PC-9 (cell line): ENCODE data around the gene OR2H1. TPM values are rescaled to one million over a fixed set of nuclear protein-coding genes. Genes with fewer than 3 reads are reported as not detected.

Source experiments
- BruUV-seq: library from RNA; stranded (reverse); fragments of 400-500 nt; replicated peaks from 2 replicates; lab custom pipeline; 2021; lab: Mats Ljungman, UMichigan
- CTCF ChIA-PET: fragments of 300-600 bp; sonication (Branson Sonifier 250); formaldehyde crosslinking; loops from one replicate; lab custom pipeline; 2022; ENCODE audit warnings: antibody characterized with exemption; lab: Charles Lee
- POLR2A ChIA-PET: fragments of 300-600 bp; sonication (Branson Sonifier 250); formaldehyde crosslinking; loops from one replicate; lab custom pipeline; 2022; ENCODE audit warnings: antibody characterized with exemption; ENCODE audit not compliant: unreplicated experiment; lab: Charles Lee
- DNase-seq, 2 experiments: peaks; one replicate each; pipeline versions ENCODE4 v3.0.0 to v3.0.0-alpha.2; 2015 to 2022; ENCODE audit warnings: mixed read lengths in 1 of 2
- H2AFZ ChIP-seq: fragments of 200-600 bp; sonication (generic); 2 replicates; pipeline ENCODE4 v1.8.1; 2017; ENCODE audit warnings: antibody characterized with exemption
- H3F3A ChIP-seq: fragments of 200-600 bp; sonication (generic); 2 replicates; pipeline ENCODE4 v1.8.1; 2017; ENCODE audit warnings: antibody characterized with exemption, mild to moderate bottlenecking, low read depth; ENCODE audit not compliant: insufficient read depth
- H3K27ac ChIP-seq: fragments of 200-600 bp; sonication (generic); 2 replicates; pipeline ENCODE4 v1.6.1; 2016; ENCODE audit warnings: mixed run types
- H3K27me3 ChIP-seq: fragments of 200-600 bp; sonication (generic); 2 replicates; pipeline ENCODE4 v1.6.1; 2016; ENCODE audit warnings: low read depth, mixed run types; ENCODE audit not compliant: insufficient read depth
- H3K36me3 ChIP-seq: fragments of 200-600 bp; sonication (generic); 2 replicates; pipeline ENCODE4 v1.6.1; 2016; ENCODE audit warnings: low read depth, mixed run types
- H3K4me1 ChIP-seq: fragments of 200-600 bp; sonication (generic); replicated peaks from 2 replicates; pipeline ENCODE4 v1.6.1; 2016; ENCODE audit warnings: mixed run types; ENCODE audit not compliant: insufficient read depth
- H3K4me2 ChIP-seq: fragments of 200-600 bp; sonication (generic); 2 replicates; pipeline ENCODE4 v1.6.1; 2017; ENCODE audit warnings: mixed run types
- H3K4me3 ChIP-seq: fragments of 200-600 bp; sonication (generic); 2 replicates; pipeline ENCODE4 v1.6.1; 2016; ENCODE audit warnings: mixed run types
- H3K79me2 ChIP-seq: fragments of 200-600 bp; sonication (generic); 2 replicates; pipeline ENCODE4 v1.6.1; 2017; ENCODE audit warnings: low read depth, mixed run types
- H3K9me2 ChIP-seq: fragments of 200-600 bp; sonication (generic); 2 replicates; pipeline ENCODE4 v1.8.1; 2017; ENCODE audit warnings: mild to moderate bottlenecking; ENCODE audit not compliant: insufficient read depth
- H3K9me3 ChIP-seq: fragments of 200-600 bp; sonication (generic); 2 replicates; pipeline ENCODE4 v1.8.1; 2016; ENCODE audit warnings: low read depth; ENCODE audit not compliant: insufficient read depth
- H4K20me1 ChIP-seq: fragments of 200-600 bp; sonication (generic); 2 replicates; pipeline ENCODE4 v1.8.1; 2017; ENCODE audit not compliant: insufficient read depth
- CTCF ChIP-seq: fragments of 200-600 bp; sonication (generic); conservative IDR thresholded peaks from 2 replicates; pipeline ENCODE4 v1.6.1; 2017; ENCODE audit warnings: mixed run types, antibody characterized with exemption, mild to moderate bottlenecking, moderate library complexity
- EZH2 ChIP-seq: fragments of 200-600 bp; sonication (generic); IDR thresholded peaks from 2 replicates; pipeline ENCODE4 v1.8.0; 2017; ENCODE audit warnings: antibody characterized with exemption, low read depth
- intact Hi-C: fragments of 100-400 bp; cut with micrococcal nuclease; formaldehyde crosslinking; loops from one replicate; pipeline ENCODE4 v1.10.0; 2022; ENCODE audit not compliant: unreplicated experiment
- total RNA-seq: library from RNA; stranded (reverse); gene quantifications from 2 replicates; pipeline ENCODE4 v1.2.3, GENCODE V29; 2021

OR2H1 gene
- total RNA-seq, 1 experiment from 2014 or later: not detected

- Histone ChIP-seq H3K27me3 (peaks cover 12% of the 10 kb centered on the region; the same call in 1 of the 2 replicates), H3K9me3 (no peaks in the 10 kb centered on the region), H3F3A (no peaks in the 10 kb centered on the region), H3K4me3 (no peak overlapping the region), H3K4me1 (no peaks in the 10 kb centered on the region), H3K36me3 (no peaks in the 10 kb centered on the region), H3K4me2 (no peak overlapping the region), H3K9me2 (no peaks in the 10 kb centered on the region), H3K79me2 (no peaks in the 10 kb centered on the region), H2AFZ (no peak overlapping the region), H4K20me1 (no peaks in the 10 kb centered on the region), H3K27ac (no peak overlapping the region)
- BruUV-seq: no TSS peak
- POLR2A ChIA-PET: no interaction called here
- intact Hi-C loops: no loop called here
- CTCF ChIA-PET: no interaction called here
- TF ChIP-seq CTCF (no peak), EZH2 (no peak)
- DNase-seq: no peak
Measured at GRCh38 chr6:29502181-29502580, 45.2 kb downstream of the OR2H1 start.

GRCh38 chr6:29502597-29502996 is 45.6 kb downstream of the OR2H1 start:
- intact Hi-C loops: no loop called here
- ChIA-PET CTCF (no interaction called here), POLR2A (no interaction called here)
- Histone ChIP-seq H3K79me2 (no peaks in the 10 kb centered on the region), H3K9me2 (no peaks in the 10 kb centered on the region), H3F3A (no peaks in the 10 kb centered on the region), H3K4me2 (no peak overlapping the region), H3K4me3 (no peak overlapping the region), H2AFZ (no peak overlapping the region), H3K9me3 (no peaks in the 10 kb centered on the region), H3K4me1 (no peaks in the 10 kb centered on the region), H3K27ac (no peak overlapping the region), H3K27me3 (peaks cover 12% of the 10 kb centered on the region; the same call in 1 of the 2 replicates), H3K36me3 (no peaks in the 10 kb centered on the region), H4K20me1 (no peaks in the 10 kb centered on the region)
- DNase-seq: no peak
- TF ChIP-seq CTCF: no peak
- TF ChIP-seq EZH2: no peak
- no TSS peak for BruUV-seq

- POLR2A ChIA-PET: no interaction called here
- intact Hi-C loops: no loop called here
- CTCF ChIA-PET: no interaction called here
- no peak overlapping the region for H3K27ac ChIP-seq
- H3K4me1 ChIP-seq: no peaks in the 10 kb centered on the region
- no peaks in the 10 kb centered on the region for H3K9me3 ChIP-seq
- H4K20me1 ChIP-seq: no peaks in the 10 kb centered on the region
- H3K79me2 ChIP-seq: no peaks in the 10 kb centered on the region
- H3K36me3 ChIP-seq: no peaks in the 10 kb centered on the region
- no peaks in the 10 kb centered on the region for H3F3A ChIP-seq
- H3K4me3 ChIP-seq: no peak overlapping the region
- no TSS peak for BruUV-seq
- no peaks in the 10 kb centered on the region for H3K9me2 ChIP-seq
- H3K4me2 ChIP-seq: no peak overlapping the region
- TF ChIP-seq EZH2 (no peak), CTCF (no peak)
- DNase-seq: no peak
- H2AFZ ChIP-seq: no peak overlapping the region
- peaks cover 12% of the 10 kb centered on the region; the same call in 1 of the 2 replicates for H3K27me3 ChIP-seq
Measured at GRCh38 chr6:29504961-29505360, 48.0 kb downstream of the OR2H1 start.
